ENCODE data around the gene CC2D2B.
"Not testable (repeated sequence)": the region's sequence is repeated elsewhere in the genome, so short reads cannot be mapped to it uniquely, and the experiment has no call there.

Gene CC2D2B

DNA sequence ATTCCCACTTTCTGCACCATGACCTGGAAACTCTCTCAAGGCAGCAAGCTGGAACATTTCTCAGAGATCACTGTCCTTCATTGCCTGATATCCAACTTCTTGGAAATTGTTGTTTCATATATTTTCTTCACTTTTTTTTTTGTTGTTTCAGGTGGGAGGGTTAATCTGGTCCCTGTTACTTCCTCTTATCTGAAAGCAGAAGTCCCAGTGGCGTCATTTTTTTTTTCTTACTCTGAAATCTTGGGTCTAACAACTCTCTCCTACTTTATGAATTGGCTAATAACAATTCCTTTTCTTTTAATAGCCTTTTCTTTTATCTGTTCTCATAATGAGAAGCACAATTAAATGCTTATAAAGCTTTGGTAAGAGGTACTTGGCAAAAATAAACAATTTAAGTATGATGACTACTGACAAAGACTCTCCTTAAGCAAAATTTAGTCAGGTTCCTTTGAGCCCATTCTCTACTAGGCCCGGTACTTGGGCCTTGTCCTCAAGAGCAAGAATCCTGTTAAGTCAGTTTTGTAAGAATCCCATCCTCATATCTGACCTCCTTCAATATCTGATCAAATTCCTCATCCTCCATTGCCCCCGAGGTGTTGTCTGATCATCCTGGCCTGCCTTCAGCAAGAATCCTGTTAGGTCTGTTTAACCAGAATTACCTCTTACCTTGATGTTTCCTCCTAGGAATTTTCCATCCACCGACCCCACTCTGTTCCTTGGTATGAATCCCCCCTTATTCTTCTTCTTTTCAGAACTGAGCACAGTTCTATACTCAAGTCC lies 11.5 kb upstream of the CC2D2B start:
- FAIRE-seq (no peak), DNase-seq (ENCODE audit: extremely low spot score, insufficient read length, low read depth) (no peak)

DNA sequence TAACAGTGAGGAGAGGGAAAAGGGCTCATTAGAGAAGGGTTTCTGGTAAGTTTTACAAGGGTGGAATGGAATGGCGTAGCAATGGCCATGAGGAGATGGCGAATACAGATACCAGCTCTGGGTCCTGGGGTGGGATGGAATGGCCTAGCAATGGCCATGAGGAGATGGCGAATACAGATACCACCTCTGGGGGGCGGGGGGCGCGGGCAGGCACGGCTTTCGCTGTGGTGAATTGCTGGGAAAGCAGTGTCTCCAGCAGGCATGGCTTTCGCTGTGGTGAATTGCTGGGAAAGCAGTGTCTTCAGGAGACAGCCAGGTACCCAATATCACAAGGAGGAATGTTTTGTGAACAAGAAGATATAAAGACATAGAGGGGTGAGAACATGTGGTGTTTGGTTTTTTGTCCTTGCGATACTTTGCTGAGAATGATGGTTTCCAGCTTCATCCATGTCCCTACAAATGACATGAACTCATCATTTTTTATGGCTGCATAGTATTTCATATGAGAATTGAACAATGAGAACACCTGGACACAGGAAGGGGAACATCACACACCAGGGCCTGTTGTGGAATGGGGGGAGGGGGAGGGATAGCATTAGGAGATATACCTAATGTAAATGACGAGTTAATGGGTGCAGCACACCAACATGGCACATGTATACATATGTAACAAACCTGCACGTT lies 1.7 kb upstream of the CC2D2B start:
- FAIRE-seq; DNase-seq (ENCODE audit: extremely low spot score, insufficient read length, low read depth): not testable (repeated sequence)

GRCh38 chr10:95906677-95907455 lies 909 bp upstream of the CC2D2B start:
- peak; percentile 87 for FAIRE-seq
- peak; percentile 11 for DNase-seq (ENCODE audit: extremely low spot score, insufficient read length, low read depth)

DNA sequence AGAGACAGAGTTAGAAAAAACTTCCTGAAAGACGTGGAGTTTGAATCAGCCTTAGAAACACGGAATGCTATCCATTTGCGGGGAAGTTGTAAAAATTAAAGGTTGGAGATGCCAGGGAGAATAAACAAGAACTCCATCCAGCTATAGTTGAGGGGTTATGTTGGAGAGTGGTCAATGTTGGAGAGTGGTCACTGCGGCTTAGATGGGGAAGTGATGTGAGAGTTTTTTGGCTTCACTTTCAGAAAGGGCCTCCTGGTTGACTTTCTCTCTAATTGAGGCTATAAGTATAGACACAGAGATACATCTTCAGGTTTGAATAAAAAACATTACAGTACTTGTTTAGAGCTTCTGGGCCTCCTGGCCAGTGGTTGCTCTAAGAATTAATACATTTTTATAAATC lies 675 bp downstream of the CC2D2B start:
- FAIRE-seq (no peak), DNase-seq (ENCODE audit: extremely low spot score, insufficient read length, low read depth) (no peak)

DNA sequence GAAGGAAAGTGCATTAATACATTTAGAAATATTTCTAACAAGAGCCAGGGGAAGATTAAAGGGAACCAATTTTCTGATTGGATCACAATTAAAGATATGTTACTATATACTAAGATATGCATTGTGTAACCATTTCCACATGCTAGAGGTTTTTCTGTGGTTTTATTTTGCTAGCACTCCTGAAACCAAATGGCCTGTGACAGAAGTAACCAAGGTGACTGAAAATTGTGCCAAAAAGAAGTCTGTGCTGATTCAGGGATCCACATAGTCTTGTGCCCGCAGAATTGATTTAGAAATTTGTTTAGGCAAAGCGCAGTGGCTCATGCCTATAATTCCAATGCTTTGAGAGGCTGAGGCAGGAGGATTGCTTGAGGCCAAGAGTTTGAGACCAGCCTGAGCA lies 1.8 kb downstream of the CC2D2B start:
- FAIRE-seq (no peak), DNase-seq (ENCODE audit: extremely low spot score, insufficient read length, low read depth) (no peak)

GRCh38 chr10:95916039-95916438 lies 8.3 kb downstream of the CC2D2B start:
- not testable (repeated sequence) for FAIRE-seq; DNase-seq (ENCODE audit: extremely low spot score, insufficient read length, low read depth)

GRCh38 chr10:95920798-95921426 lies 13.1 kb downstream of the CC2D2B start:
- FAIRE-seq = no peak
- DNase-seq (ENCODE audit: extremely low spot score, insufficient read length, low read depth) = no peak

DNA sequence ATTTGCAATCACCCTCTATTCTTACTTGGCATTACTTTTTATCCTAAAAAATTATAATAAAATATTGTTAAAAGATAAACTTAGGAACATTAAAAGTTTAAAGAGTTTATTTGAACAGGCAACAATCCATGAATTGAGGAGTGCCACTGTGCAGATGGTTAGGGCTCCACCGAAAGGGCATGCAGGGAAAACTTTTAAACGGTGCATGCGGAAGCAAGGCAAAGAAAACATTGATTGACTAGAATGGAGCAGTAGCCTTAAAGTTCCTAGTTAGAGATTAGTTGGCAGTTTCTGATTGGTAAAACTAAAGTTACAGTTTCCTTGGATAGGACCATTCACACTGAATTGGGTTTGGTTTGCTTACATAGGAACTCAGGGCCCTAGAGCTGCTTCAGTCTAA lies 17.3 kb downstream of the CC2D2B start:
- no peak for FAIRE-seq

DNA sequence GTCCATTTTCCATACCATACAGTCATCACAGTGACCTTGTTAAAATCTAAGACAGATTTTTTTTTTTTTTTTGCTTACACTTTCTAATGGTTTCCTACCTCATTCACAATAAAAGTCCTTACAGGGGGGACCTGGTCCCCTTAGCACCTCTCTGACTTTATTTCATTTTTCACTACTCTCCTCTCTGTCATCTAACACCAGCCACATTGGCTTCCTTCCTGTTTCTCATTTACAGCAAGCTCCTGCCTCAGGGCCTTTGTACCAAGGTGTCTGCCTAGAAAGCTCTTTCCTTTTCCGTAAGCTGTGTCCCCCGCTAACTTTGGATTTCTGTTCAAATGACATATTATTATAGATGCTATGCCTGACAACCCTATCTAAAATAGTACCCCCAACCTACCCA lies 27.7 kb downstream of the CC2D2B start:
- no peak for DNase-seq (ENCODE audit: extremely low spot score, insufficient read length, low read depth)
- FAIRE-seq = no peak

More for the DNA sequence above, 17.3 kb downstream of the CC2D2B start:
- DNase-seq (ENCODE audit: extremely low spot score, insufficient read length, low read depth) = no peak

- no peak for DNase-seq (ENCODE audit: extremely low spot score, insufficient read length, low read depth)
- FAIRE-seq = peak; percentile 26
These were observed 33.3 kb downstream of the CC2D2B start for GRCh38 chr10:95941115-95941514.

DNA sequence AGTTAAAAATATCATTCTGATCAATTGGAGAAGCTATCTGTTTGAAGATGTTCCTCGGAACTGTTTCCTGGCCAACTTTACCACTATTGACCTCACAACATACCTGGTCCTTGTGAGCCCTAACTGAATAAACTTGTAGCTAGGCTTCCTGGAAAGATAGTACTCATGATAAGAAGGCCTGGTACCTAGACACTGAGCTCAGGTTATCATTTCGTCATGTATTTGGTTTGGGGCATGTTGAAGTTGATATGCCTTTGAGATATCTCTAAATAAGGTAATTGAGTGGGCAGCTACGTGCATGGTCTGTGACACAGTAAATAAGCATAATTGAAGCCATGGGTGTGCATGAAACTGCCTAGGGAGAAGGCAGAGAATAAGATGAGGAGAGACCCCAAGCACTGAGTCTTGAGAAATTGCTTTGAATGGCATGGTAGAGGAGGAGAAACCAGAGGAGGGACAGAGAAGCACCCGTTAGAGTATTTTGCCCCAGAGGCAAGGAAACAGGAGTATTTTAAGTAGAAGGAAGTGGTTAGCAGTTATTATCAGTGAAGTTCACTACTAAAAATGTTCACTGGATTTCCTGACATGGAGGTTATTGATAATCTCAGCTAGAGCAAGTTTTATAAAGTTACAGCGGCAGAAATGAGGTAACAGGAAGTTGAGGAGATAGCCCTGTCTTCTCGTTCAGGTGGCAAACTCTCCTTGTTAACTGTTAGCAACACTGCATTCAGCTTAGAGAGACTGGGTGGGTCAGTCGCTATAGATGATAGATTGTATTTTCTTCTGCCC lies 55.6 kb downstream of the CC2D2B start:
- FAIRE-seq = peak; percentile 85
- no peak for DNase-seq (ENCODE audit: extremely low spot score, insufficient read length, low read depth)

DNA sequence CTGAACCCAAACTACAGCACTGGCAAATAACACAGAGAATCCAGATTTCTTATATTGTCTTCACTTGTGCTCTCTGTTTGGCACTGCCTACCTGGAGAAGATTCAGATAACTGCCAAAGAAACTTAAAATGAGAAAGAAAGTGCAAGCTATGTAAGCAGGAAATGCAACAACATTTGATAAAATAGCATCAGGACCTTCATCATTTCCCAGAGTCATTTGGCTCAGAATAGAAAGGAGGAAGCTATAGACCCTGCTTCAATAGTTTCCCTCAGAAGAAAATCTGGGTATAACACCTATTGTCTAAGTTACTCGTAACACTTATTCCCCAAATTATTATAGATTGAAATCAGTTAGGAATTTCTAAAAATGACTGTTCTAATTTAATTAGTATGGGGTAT lies 56.2 kb downstream of the CC2D2B start:
- FAIRE-seq (no peak), DNase-seq (ENCODE audit: extremely low spot score, insufficient read length, low read depth) (no peak)

DNA sequence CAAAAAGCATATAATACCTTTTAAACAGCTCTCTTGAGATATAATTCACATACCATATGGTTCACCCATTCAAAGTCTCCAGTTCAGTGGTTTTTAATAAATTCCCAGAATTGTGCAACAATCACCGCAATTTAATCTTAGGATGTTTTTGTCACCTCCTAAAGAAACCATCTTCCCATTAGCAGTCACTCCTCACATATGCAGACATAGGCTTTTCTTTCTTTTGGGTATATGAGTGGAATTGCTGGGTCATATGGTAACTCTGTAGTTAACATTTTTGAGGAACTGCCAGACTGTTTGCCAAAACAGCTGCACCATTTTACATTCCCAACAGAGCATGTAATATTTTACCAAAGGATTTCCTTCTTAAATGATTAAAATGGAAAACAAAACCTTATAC lies 57.0 kb downstream of the CC2D2B start:
- FAIRE-seq = no peak
- no peak for DNase-seq (ENCODE audit: extremely low spot score, insufficient read length, low read depth)

GRCh38 chr10:95976362-95977229 lies 68.8 kb downstream of the CC2D2B start:
- FAIRE-seq = no peak
- DNase-seq (ENCODE audit: extremely low spot score, insufficient read length, low read depth) = no peak

DNA sequence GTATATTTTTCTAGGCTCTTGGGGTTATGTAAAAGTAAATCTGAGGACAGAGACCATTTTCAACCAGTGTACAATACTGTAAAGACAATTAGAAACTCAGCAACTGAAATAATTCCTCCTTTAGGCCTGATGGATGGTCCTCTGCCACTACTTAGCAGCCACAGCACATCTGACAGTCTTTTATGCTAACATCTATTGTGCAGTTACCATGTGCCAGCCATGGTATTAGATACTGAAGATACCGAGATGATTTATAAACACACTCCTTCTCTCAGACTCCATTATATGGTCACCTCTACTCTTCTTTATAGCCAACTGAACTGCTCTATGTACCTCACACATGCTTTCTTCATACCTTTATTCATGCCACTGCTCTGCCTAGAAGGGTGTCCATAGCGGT lies 74.4 kb downstream of the CC2D2B start:
- no peak for FAIRE-seq

DNA sequence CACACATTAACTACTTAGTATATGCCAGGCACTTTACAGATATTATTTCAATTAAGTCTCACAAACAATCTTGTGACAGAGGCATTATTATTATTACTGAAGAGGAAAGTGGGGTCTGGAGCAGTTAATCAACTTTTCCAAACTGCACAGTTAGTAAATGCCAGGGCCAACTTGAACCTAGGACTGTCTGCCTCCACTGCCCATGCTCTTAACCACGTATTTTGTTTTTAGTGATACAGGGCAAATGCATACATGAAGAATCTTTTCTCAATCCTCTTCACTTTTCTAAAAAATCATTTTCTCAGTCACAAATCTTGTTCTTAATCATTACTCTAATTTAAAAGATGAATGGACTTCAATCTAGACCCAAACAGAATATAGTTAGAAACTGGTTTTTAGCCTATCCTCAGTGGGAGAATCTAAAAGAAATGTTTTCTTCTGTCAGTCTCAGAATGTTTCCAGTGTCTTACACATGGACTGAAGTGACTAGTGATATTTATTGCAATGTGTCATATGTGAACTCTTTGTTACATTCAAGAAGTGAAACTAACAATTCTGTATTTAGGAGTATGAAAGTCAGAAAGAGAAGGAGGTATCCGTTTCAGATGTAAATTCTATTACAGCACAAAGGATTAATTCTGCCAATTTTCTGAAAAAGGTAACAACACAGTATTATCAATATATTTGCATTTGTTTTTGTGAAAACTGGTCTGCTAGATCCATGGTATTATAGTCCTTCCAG lies 80.1 kb downstream of the CC2D2B start:
- peak; percentile 9 for DNase-seq (ENCODE audit: extremely low spot score, insufficient read length, low read depth)
- FAIRE-seq = peak; percentile 81

More for the DNA sequence above, 74.4 kb downstream of the CC2D2B start:
- no peak for DNase-seq (ENCODE audit: extremely low spot score, insufficient read length, low read depth)

- FAIRE-seq (peak; percentile 60), DNase-seq (ENCODE audit: extremely low spot score, insufficient read length, low read depth) (no peak)
These were observed 80.9 kb downstream of the CC2D2B start for GRCh38 chr10:95988702-95989101.

DNA sequence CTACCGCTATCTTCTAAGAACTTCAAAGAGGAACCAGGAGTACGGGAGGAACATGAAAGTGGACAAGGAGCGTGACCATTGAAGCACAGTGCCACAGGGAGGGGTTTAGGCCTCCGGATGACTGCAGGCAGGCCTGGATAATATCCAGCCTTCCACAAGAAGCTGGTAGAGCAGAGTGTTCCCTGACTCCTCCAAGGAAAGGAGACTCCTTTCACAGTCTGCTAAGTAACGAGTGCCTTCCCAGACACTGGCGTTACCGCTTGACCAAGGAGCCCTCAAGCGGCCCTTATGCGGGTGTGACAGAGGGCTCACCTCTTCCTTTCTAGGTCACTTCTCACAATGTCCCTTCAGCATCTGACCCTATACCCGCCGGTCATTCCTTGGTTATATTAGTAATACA lies 86.6 kb downstream of the CC2D2B start:
- not testable (repeated sequence) for DNase-seq (ENCODE audit: extremely low spot score, insufficient read length, low read depth); FAIRE-seq
